Left colon (tissue), 2 donors: Measurements from ENCODE around the gene ACTR3. TPM values are rescaled to one million over a fixed set of nuclear protein-coding genes. Genes with fewer than 3 reads are reported as not detected.
"Not testable (repeated sequence)": the region's sequence is repeated elsewhere in the genome, so short reads cannot be mapped to it uniquely, and the experiment has no call there.

ENCODE experiments used
- ATAC-seq: fragments of 200-7000 bp; cut with Tn5 transposase; one replicate; pipeline ENCODE4 v1.9.1; 2020; ENCODE audit warnings: mild to moderate bottlenecking, moderate library complexity
- DNase-seq, 2 donors: peaks; one replicate each; pipeline ENCODE4 v3.0.0-alpha.2; 2020
- intact Hi-C, 2 donors: fragments of 100-400 bp; cut with DNase I in 1 of 2; cut with micrococcal nuclease in 1 of 2; formaldehyde crosslinking; loops; one replicate each; pipeline versions ENCODE4 v1.11.2 to v1.14.0; 2022; cut with DNase I, micrococcal nuclease
- long read RNA-seq: library from polyadenylated mRNA; unstranded; transcript quantifications from one replicate; pipeline ENCODE4 v2.0.0, GENCODE V29; 2021
- total RNA-seq, 2 donors: library from RNA; stranded (reverse); fragmentation: NEBNext Ultra II Directional; extraction: Animal tissue kit (Norgen Biotek cat#: 25700); gene quantifications; one replicate each; pipeline ENCODE4 v1.2.1, GENCODE V29; 2021
- donor health status: DM: no; HTN: no; CAD: no.
- donor health status: DM: yes; HTN: yes; CAD: no.

The ACTR3 gene
- total RNA-seq: 100 to 1,000 TPM; 252 to 276 TPM
- long read RNA-seq, full-length matches to known transcripts: 350 of 378 reads
- long read RNA-seq, partial matches to known transcripts: 17 of 378 reads
- long read RNA-seq, other reads (novel, unspliced or antisense): 11 of 378 reads

- ATAC-seq (peak; percentile 91), DNase-seq (peak; percentile 98 to 99)
- intact Hi-C loops: loop anchor here in 1 of 2 donors (2.0 kb wide), 1 partner anchor 133 kb away; the partner anchor contains the start of gene SLC35F5
Measured at GRCh38 chr2:113889471-113890252, at the start of gene ACTR3. TSS of gene ACTR3 (plus strand) at chr2:113890089. CDS start at chr2:113890280, 191 bp downstream.

GRCh38 chr2:113840518-113840917, 49.4 kb upstream of the ACTR3 start:
- intact Hi-C loops: no loop called here
- ATAC-seq: no peak
- no peak for DNase-seq

GRCh38 chr2:113842919-113843736, 46.8 kb upstream of the ACTR3 start:
- DNase-seq: no peak
- ATAC-seq: no peak
- intact Hi-C loops: no loop called here

GRCh38 chr2:113843737-113844050, 46.2 kb upstream of the ACTR3 start:
- not testable (repeated sequence) for ATAC-seq, DNase-seq

GRCh38 chr2:113845261-113845660, 44.6 kb upstream of the ACTR3 start:
- no peak for ATAC-seq
- intact Hi-C loops: no loop called here
- no peak for DNase-seq

More at GRCh38 chr2:113843737-113844050, 46.2 kb upstream of the ACTR3 start:
- intact Hi-C loops: not testable (repeated sequence)

GRCh38 chr2:113845796-113846195, 44.1 kb upstream of the ACTR3 start:
- intact Hi-C loops, DNase-seq, ATAC-seq: not testable (repeated sequence)

GRCh38 chr2:113846429-113846828, 43.5 kb upstream of the ACTR3 start:
- intact Hi-C loops: no loop called here
- DNase-seq: no peak

GRCh38 chr2:113847144-113847543, 42.7 kb upstream of the ACTR3 start:
- ATAC-seq (no peak), DNase-seq (no peak)
- intact Hi-C loops: no loop called here

More at GRCh38 chr2:113846429-113846828, 43.5 kb upstream of the ACTR3 start:
- no peak for ATAC-seq

GRCh38 chr2:113848758-113849415, 41.0 kb upstream of the ACTR3 start:
- no peak for ATAC-seq
- no peak for DNase-seq
- intact Hi-C loops: no loop called here

- DNase-seq: no peak
- intact Hi-C loops: no loop called here
- no peak for ATAC-seq
Measured at GRCh38 chr2:113850687-113851086, 39.2 kb upstream of the ACTR3 start.

GRCh38 chr2:113851640-113852039, 38.2 kb upstream of the ACTR3 start:
- ATAC-seq (no peak), DNase-seq (no peak)

GRCh38 chr2:113854208-113854607, 35.7 kb upstream of the ACTR3 start:
- intact Hi-C loops: no loop called here
- no peak for DNase-seq
- no peak for ATAC-seq

More at GRCh38 chr2:113851640-113852039, 38.2 kb upstream of the ACTR3 start:
- intact Hi-C loops: no loop called here

GRCh38 chr2:113854970-113855740, 34.7 kb upstream of the ACTR3 start:
- intact Hi-C loops: no loop called here
- ATAC-seq (no peak), DNase-seq (no peak)

GRCh38 chr2:113857464-113857863, 32.4 kb upstream of the ACTR3 start:
- intact Hi-C loops: no loop called here
- DNase-seq: no peak
- no peak for ATAC-seq

- intact Hi-C loops: no loop called here
- DNase-seq (no peak), ATAC-seq (peak; percentile 51)
Measured at GRCh38 chr2:113858764-113859163, 31.1 kb upstream of the ACTR3 start.

GRCh38 chr2:113861740-113862139, 28.1 kb upstream of the ACTR3 start:
- no peak for ATAC-seq
- no peak for DNase-seq
- intact Hi-C loops: no loop called here

GRCh38 chr2:113863144-113863543, 26.7 kb upstream of the ACTR3 start:
- DNase-seq (no peak), ATAC-seq (no peak)
- intact Hi-C loops: no loop called here

- intact Hi-C loops: no loop called here
- peak; percentile 22 for ATAC-seq
Measured at GRCh38 chr2:113867571-113867970, 22.3 kb upstream of the ACTR3 start.

More at GRCh38 chr2:113867571-113867970, 22.3 kb upstream of the ACTR3 start:
- DNase-seq: no peak
